H1 (cell line): ENCODE data around the gene TNFSF12.

Experiments used
- BACH1 ChIP-seq: IDR thresholded peaks from 2 replicates; pipeline ENCODE4 v1.6.1; 2012; ENCODE audit warnings: low read length, improper control_type of control experiment
- CHD1 ChIP-seq: IDR thresholded peaks from 2 replicates; pipeline ENCODE4 v1.6.1; 2012; ENCODE audit warnings: low read depth, low read length, improper control_type of control experiment
- CTCF ChIP-seq, 3 experiments: IDR thresholded peaks; 1 replicate in 2 of 3; 2 replicates in 1 of 3; pipeline versions ENCODE4 v1.5.1 to v1.6.1; 2011; ENCODE audit warnings: low read length in 3 of 3, mild to moderate bottlenecking in 3 of 3, inconsistent platforms in 2 of 3, low read depth in 1 of 3, moderate library complexity in 1 of 3; ENCODE audit not compliant: insufficient read depth in 1 of 3; ENCODE audit errors: control extremely low read depth in 1 of 3
- POLR2A ChIP-seq, 2 experiments: IDR thresholded peaks; 1 replicate in 1 of 2; 2 replicates in 1 of 2; pipeline ENCODE4 v1.6.1; 2011; ENCODE audit warnings: low read depth in 2 of 2, low read length in 2 of 2, mild to moderate bottlenecking in 2 of 2; ENCODE audit errors: control extremely low read depth in 1 of 2
- RAD21 ChIP-seq, 2 experiments: IDR thresholded peaks in 1 of 2; conservative IDR thresholded peaks in 1 of 2; 2 replicates each; pipeline ENCODE4 v1.6.1; 2011; ENCODE audit warnings: low read depth in 2 of 2, low read length in 2 of 2, improper control_type of control experiment in 1 of 2, inconsistent platforms in 1 of 2, mild to moderate bottlenecking in 1 of 2, moderate library complexity in 1 of 2
- SIN3A ChIP-seq, 2 experiments: IDR thresholded peaks in 1 of 2; conservative IDR thresholded peaks in 1 of 2; 2 replicates each; pipeline ENCODE4 v1.6.1; 2011 to 2012; ENCODE audit warnings: low read length in 2 of 2, improper control_type of control experiment in 1 of 2, low read depth in 1 of 2, mild to moderate bottlenecking in 1 of 2
- TEAD4 ChIP-seq: IDR thresholded peaks from 2 replicates; pipeline ENCODE4 v1.6.1; 2012; ENCODE audit warnings: low read depth, low read length, inconsistent platforms, mixed read lengths
- YY1 ChIP-seq: IDR thresholded peaks from 2 replicates; pipeline ENCODE4 v1.6.1; 2011; ENCODE audit warnings: low read depth, mild to moderate bottlenecking, low read length

DNA sequence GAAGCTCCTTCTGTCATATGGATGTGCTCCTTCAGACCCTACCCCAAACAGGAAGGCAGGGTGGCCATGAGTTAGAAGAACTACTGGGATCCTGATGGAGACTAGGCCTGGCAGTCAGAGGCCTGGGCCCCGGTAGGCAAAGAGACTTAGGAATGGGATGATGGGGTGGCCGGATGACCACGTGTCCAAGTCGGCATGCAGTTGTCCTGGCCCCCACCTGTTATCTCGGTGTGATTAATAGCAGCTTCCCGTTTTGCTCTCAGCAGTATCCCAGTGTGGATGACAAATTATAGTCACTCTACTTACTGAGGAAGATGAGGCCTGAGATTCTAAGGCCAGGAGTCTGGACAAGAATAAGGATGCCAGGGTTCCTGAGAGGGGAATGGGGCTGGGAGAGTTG is 1.5 kb downstream of the TNFSF12 start:
- no peak for TF ChIP-seq YY1
- TF ChIP-seq POLR2A (IDR thresholded peaks at IDR 0.05; ENCODE audit: control extremely low read depth in 1 of 2, low read depth in 2 of 2, low read length in 2 of 2): no peak
- TF ChIP-seq RAD21 (IDR thresholded peaks at IDR 0.05 in 1 of 2, conservative IDR thresholded peaks at IDR 0.05 in 1 of 2; ENCODE audit: low read depth in 2 of 2, low read length in 2 of 2): no peak
- no peak for TF ChIP-seq CTCF (IDR thresholded peaks at IDR 0.05; ENCODE audit: control extremely low read depth in 1 of 3, insufficient read depth in 1 of 3, low read depth in 1 of 3, low read length in 3 of 3)
- no peak for TF ChIP-seq CHD1
- no peak for TF ChIP-seq TEAD4
- TF ChIP-seq BACH1: no peak
- no peak for TF ChIP-seq SIN3A (conservative IDR thresholded peaks at IDR 0.05 in 1 of 2, IDR thresholded peaks at IDR 0.05 in 1 of 2; ENCODE audit: low read depth in 1 of 2, low read length in 2 of 2)
